ENCODE measurements around the gene PLEKHA7. TPM values are rescaled to one million over a fixed set of nuclear protein-coding genes. Genes with fewer than 3 reads are reported as not detected.

PLEKHA7 gene
- total RNA-seq, 1 donor from 2014 or later, result 77.1 TPM

- H3K36me3 Mint-ChIP-seq (ENCODE audit: insufficient read depth), result peaks cover 13% of the 10 kb centered on the region
- TF ChIP-seq CTCF (IDR thresholded peaks at IDR 0.05; ENCODE audit: unreplicated experiment), result no peak
- peaks cover 23% of the 10 kb centered on the region for H3K4me1 Mint-ChIP-seq (ENCODE audit: low read depth)
- no peak overlapping the region for H3K27ac Mint-ChIP-seq
- no peaks in the 10 kb centered on the region for H3K9me3 Mint-ChIP-seq (ENCODE audit: low read depth)
- H3K27me3 Mint-ChIP-seq, result no peaks in the 10 kb centered on the region
- H3K4me3 Mint-ChIP-seq (ENCODE audit: low read depth), result no peak overlapping the region
- DNase-seq (ENCODE audit: low spot score, unreplicated experiment), result no peak
These were observed 235.3 kb downstream of the PLEKHA7 start for GRCh38 chr11:16778876-16779275.

DNA sequence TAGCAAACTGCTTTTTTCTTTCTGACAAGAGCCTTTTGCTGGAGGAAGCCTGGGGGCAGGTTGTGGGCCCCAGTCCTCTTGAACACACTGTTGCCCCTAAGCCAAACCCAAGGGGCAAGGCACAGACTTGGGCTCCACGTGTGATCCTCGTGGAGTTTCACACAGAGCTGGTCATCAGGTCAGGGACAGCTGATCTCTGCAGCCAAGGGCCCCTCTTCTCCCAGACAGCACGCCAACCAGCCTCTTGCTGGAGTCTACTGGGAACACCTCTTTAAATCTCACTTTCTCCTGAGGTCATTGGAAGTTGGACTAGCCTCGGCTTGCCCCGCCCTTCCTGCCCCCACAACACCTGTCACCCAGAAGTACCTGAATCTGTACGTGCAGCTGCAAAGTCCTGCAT is 235.9 kb downstream of the PLEKHA7 start:
- Mint-ChIP-seq H3K36me3 (ENCODE audit: insufficient read depth) (peaks cover 13% of the 10 kb centered on the region), H3K4me1 (ENCODE audit: low read depth) (peaks cover 21% of the 10 kb centered on the region), H3K9me3 (ENCODE audit: low read depth) (no peaks in the 10 kb centered on the region), H3K27ac (peak overlapping the region; percentile 52), H3K4me3 (ENCODE audit: low read depth) (no peak overlapping the region), H3K27me3 (no peaks in the 10 kb centered on the region)
- TF ChIP-seq CTCF (IDR thresholded peaks at IDR 0.05; ENCODE audit: unreplicated experiment), result no peak
- no peak for DNase-seq (ENCODE audit: low spot score, unreplicated experiment)

GRCh38 chr11:16777613-16777975 is 236.6 kb downstream of the PLEKHA7 start:
- H3K36me3 Mint-ChIP-seq (ENCODE audit: insufficient read depth), result peaks cover 13% of the 10 kb centered on the region
- no peak for TF ChIP-seq CTCF (IDR thresholded peaks at IDR 0.05; ENCODE audit: unreplicated experiment)
- H3K9me3 Mint-ChIP-seq (ENCODE audit: low read depth), result no peaks in the 10 kb centered on the region
- H3K4me3 Mint-ChIP-seq (ENCODE audit: low read depth), result no peak overlapping the region
- H3K4me1 Mint-ChIP-seq (ENCODE audit: low read depth), result peaks cover 22% of the 10 kb centered on the region
- H3K27ac Mint-ChIP-seq, result no peak overlapping the region
- H3K27me3 Mint-ChIP-seq, result no peaks in the 10 kb centered on the region
- DNase-seq (ENCODE audit: low spot score, unreplicated experiment), result no peak

- H3K9me3 Mint-ChIP-seq (ENCODE audit: low read depth), result no peaks in the 10 kb centered on the region
- no peak overlapping the region for H3K4me3 Mint-ChIP-seq (ENCODE audit: low read depth)
- peaks cover 22% of the 10 kb centered on the region for H3K4me1 Mint-ChIP-seq (ENCODE audit: low read depth)
- no peak for TF ChIP-seq CTCF (IDR thresholded peaks at IDR 0.05; ENCODE audit: unreplicated experiment)
- no peak for DNase-seq (ENCODE audit: low spot score, unreplicated experiment)
- no peaks in the 10 kb centered on the region for H3K27me3 Mint-ChIP-seq
- no peak overlapping the region for H3K27ac Mint-ChIP-seq
- H3K36me3 Mint-ChIP-seq (ENCODE audit: insufficient read depth), result peaks cover 10% of the 10 kb centered on the region
These were observed 237.3 kb downstream of the PLEKHA7 start for GRCh38 chr11:16776711-16777612.

GRCh38 chr11:16775614-16776283 is 238.5 kb downstream of the PLEKHA7 start:
- no peak overlapping the region for H3K4me3 Mint-ChIP-seq (ENCODE audit: low read depth)
- no peak for DNase-seq (ENCODE audit: low spot score, unreplicated experiment)
- no peaks in the 10 kb centered on the region for H3K27me3 Mint-ChIP-seq
- H3K27ac Mint-ChIP-seq, result no peak overlapping the region
- peaks cover 10% of the 10 kb centered on the region for H3K36me3 Mint-ChIP-seq (ENCODE audit: insufficient read depth)
- H3K9me3 Mint-ChIP-seq (ENCODE audit: low read depth), result no peaks in the 10 kb centered on the region
- peaks cover 22% of the 10 kb centered on the region for H3K4me1 Mint-ChIP-seq (ENCODE audit: low read depth)
- TF ChIP-seq CTCF (IDR thresholded peaks at IDR 0.05; ENCODE audit: unreplicated experiment), result no peak
